Breast epithelium (tissue), 4 donors: Measurements from ENCODE around the gene TTF2. TPM values are rescaled to one million over a fixed set of nuclear protein-coding genes. Genes with fewer than 3 reads are reported as not detected.

ENCODE experiments used
- DNase-seq, 2 donors: peaks; one replicate each; pipeline ENCODE4 v3.0.0-alpha.2; 2019; ENCODE audit warnings: low spot score in 2 of 2
- H3K27ac ChIP-seq, 2 donors: fragments of 200-600 bp; sonication (generic) in 1 of 2; one replicate each; pipeline ENCODE4 v1.5.1; 2016 to 2019; ENCODE audit warnings: mild to moderate bottlenecking in 1 of 2
- H3K27me3 ChIP-seq, 2 donors: fragments of 200-600 bp; sonication (generic) in 1 of 2; one replicate each; pipeline versions ENCODE4 v1.5.1 to v1.6.0; 2017 to 2019; ENCODE audit warnings: control low read depth in 1 of 2, mild to moderate bottlenecking in 1 of 2
- H3K36me3 ChIP-seq: fragments of 200-600 bp; one replicate; pipeline ENCODE4 v1.5.1; 2019
- H3K4me1 ChIP-seq, 2 donors: fragments of 200-600 bp; sonication (generic); one replicate each; pipeline ENCODE4 v1.5.1; 2016 to 2019; ENCODE audit warnings: control low read depth in 1 of 2
- H3K4me3 ChIP-seq, 3 donors: fragments of 200-600 bp; sonication (generic); 1 replicate in 2 of 3; 2 replicates in 1 of 3; pipeline ENCODE4 v1.5.1; 2016 to 2019; ENCODE audit warnings: mild to moderate bottlenecking in 3 of 3, moderate library complexity in 2 of 3
- H3K9me3 ChIP-seq, 2 donors: fragments of 200-600 bp; sonication (generic) in 1 of 2; one replicate each; pipeline ENCODE4 v1.5.1; 2016 to 2019; ENCODE audit warnings: control low read depth in 1 of 2
- POLR2A ChIP-seq: fragments of 450-650 bp; IDR thresholded peaks from one replicate; pipeline ENCODE4 v1.6.1; 2016; ENCODE audit warnings: antibody characterized with exemption, mild to moderate bottlenecking, moderate library complexity
- POLR2AphosphoS5 ChIP-seq, 3 donors: sonication (generic); formaldehyde crosslinking; IDR thresholded peaks; one replicate each; pipeline ENCODE4 v1.6.1; 2017; ENCODE audit warnings: antibody characterized with exemption in 3 of 3
- intact Hi-C: fragments of 100-400 bp; cut with DNase I; formaldehyde crosslinking; loops from one replicate; pipeline ENCODE4 v1.15.1; 2023; ENCODE audit warnings: low total_unique reads
- total RNA-seq, 3 donors: library from RNA; depleted of rRNA; stranded (reverse); fragments of >200 nt; gene quantifications; one replicate each; pipeline ENCODE4 v1.1.0, GENCODE V29; 2016
- TF ChIP-seq, protein P1 (sequence below), 3 donors: fragments of 450-650 bp; IDR thresholded peaks; one replicate each; pipeline ENCODE4 v1.5.1; 2016 to 2017; ENCODE audit warnings: antibody characterized with exemption in 3 of 3, mild to moderate bottlenecking in 3 of 3, moderate library complexity in 3 of 3

Gene TTF2
- total RNA-seq, 3 donors from 2014 or later, result 15.5 to 24.7 (median 24.6) TPM

DNA sequence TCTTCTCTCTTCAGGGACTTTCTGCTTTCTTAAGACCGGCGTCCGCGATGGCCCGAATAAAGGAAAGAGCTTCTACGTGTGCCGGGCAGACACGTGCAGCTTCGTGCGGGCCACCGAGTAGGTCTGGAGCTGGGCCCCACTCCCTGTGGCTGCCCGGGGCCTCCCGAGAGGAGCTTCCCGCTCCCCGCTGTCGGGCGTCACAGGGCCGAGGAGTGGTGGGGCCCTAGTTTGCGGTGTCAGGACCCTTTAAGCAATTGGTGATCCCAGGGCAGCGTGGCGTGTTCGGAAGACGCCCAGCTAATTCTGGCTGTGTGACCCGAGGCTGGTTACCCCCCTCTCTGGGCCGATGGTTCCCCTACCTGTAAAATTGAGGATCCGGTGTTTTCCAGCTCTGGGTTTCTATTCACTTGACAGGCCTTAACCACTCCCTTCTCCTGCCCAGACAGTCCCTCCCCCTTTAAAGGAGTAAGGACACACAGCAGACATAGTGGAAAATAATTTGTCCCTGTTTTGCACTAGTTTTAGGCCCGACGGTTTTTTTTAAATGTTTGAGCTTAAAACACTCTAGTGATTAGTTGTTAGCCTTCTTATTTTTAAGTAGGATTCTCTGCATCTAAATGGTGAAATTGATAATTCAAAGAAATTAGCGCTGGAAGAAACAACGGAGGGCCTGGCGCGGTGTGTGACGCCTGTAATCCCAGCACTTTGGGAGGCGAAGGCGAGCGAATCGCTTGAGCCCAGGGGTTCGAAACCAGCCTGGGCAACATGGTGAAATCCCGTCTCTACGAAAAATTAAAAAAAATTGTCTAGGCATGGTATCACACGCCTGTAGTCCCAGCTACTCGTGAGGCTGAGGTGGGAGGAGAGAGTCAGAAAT, 553 bp downstream of the TTF2 start:
- intact Hi-C loops, result no loop called here
- TF ChIP-seq POLR2AphosphoS5 (IDR thresholded peaks at IDR 0.05) (peak in 1 of 3 donors; percentile 3), POLR2A (no peak)
- TF ChIP-seq, protein P1, sequence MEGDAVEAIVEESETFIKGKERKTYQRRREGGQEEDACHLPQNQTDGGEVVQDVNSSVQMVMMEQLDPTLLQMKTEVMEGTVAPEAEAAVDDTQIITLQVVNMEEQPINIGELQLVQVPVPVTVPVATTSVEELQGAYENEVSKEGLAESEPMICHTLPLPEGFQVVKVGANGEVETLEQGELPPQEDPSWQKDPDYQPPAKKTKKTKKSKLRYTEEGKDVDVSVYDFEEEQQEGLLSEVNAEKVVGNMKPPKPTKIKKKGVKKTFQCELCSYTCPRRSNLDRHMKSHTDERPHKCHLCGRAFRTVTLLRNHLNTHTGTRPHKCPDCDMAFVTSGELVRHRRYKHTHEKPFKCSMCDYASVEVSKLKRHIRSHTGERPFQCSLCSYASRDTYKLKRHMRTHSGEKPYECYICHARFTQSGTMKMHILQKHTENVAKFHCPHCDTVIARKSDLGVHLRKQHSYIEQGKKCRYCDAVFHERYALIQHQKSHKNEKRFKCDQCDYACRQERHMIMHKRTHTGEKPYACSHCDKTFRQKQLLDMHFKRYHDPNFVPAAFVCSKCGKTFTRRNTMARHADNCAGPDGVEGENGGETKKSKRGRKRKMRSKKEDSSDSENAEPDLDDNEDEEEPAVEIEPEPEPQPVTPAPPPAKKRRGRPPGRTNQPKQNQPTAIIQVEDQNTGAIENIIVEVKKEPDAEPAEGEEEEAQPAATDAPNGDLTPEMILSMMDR (IDR thresholded peaks at IDR 0.05), result no peak
- H3K4me1 ChIP-seq, result no peaks in the 10 kb centered on the region
- DNase-seq, result no peak
- peak overlapping the region; percentile 79 to 80 for H3K27ac ChIP-seq
- peak overlapping the region; percentile 61 to 83 (median 68) for H3K4me3 ChIP-seq
- no peaks in the 10 kb centered on the region for H3K36me3 ChIP-seq
- no peaks in the 10 kb centered on the region for H3K9me3 ChIP-seq
- H3K27me3 ChIP-seq, result no peaks in the 10 kb centered on the region

DNA sequence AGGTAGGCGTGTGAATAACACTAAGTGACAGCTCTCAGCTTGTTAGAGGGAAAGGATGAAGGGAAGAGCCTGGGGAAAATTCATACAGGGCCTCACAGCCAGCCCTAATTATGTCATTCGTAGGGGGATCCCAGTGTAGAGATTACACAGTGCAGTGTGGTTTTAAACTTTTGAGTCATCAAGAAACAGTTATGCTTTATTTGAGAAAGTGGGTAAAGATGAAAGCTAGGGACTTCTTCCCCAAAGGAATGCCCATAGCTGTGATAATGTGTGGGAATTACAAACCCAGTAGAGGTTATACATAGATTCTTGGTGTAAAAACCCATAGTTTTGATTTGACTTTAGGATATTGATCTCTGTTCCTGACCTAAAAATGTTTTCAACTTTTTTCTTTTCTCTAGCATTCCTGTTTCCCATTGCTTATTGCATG, 1.9 kb downstream of the TTF2 start:
- H3K27me3 ChIP-seq, result no peaks in the 10 kb centered on the region
- intact Hi-C loops, result no loop called here
- no peaks in the 10 kb centered on the region for H3K4me1 ChIP-seq
- H3K27ac ChIP-seq, result no peak overlapping the region
- no peak for TF ChIP-seq POLR2A
- TF ChIP-seq, protein P1 (IDR thresholded peaks at IDR 0.05), result no peak
- TF ChIP-seq POLR2AphosphoS5 (IDR thresholded peaks at IDR 0.05), result no peak
- no peaks in the 10 kb centered on the region for H3K36me3 ChIP-seq
- no peaks in the 10 kb centered on the region for H3K9me3 ChIP-seq
- DNase-seq, result no peak
- H3K4me3 ChIP-seq, result no peak overlapping the region

DNA sequence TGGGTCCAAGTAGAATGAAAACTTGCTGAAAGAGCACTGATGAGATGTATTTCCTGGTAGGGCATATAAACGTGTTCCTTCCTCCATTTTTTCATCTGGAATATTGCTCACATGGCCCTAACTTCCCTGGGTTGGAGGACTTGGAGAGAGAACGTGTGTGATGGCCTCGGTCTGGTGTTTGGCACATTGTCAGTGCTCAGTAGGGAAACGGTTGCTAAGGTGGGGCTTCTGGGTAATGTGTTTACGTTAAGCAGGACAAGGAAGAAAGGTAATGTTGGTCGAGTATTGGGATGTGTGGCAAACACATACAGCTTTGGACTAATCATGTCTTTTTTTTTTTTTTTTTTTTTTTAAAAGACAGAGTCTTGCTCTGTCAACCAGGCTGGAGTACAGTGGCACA, 6.2 kb downstream of the TTF2 start:
- no peaks in the 10 kb centered on the region for H3K36me3 ChIP-seq
- no peak overlapping the region for H3K4me3 ChIP-seq
- no peak overlapping the region for H3K27ac ChIP-seq
- intact Hi-C loops, result no loop called here
- TF ChIP-seq POLR2A, result no peak
- TF ChIP-seq, protein P1 (IDR thresholded peaks at IDR 0.05), result no peak
- TF ChIP-seq POLR2AphosphoS5 (IDR thresholded peaks at IDR 0.05), result no peak
- H3K27me3 ChIP-seq, result no peaks in the 10 kb centered on the region
- no peaks in the 10 kb centered on the region for H3K4me1 ChIP-seq
- DNase-seq, result no peak
- H3K9me3 ChIP-seq, result no peaks in the 10 kb centered on the region

DNA sequence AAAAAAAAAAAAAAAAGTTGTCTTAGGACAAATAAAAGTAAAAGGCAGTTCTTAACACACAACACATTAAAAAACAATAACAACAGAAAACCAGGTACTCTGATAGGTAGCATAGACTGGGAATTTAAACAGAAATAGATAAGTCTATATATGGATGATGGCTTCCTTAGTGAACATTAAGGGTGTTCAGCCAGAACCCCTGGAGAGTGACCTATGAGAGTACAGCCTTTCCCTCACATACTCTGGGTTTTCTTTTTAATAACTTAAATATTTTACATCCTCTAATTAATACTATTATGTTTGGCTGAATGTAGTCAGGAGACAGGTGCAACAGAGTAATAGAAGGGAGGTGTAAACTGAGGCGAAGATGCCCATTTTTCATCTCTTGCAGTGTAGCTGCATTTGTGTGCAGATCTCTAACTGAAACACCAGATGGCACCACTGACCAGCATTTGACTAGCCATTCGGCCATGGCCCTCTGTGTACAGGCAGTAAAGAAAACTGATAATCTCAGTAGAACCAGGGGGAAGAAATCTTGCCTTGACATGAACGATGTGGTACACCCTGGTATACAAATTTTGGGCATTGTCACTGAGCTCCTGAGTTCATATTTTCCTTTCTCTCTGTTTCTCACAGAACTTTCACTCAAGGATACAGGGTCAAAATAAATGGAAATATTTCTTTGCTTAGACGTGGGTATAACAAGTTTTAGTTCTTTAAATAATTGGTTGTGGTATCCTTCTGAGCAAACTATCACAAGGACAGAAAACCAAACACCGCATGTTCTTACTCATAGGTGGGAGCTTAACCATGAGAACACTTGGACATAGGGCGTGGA, 7.6 kb downstream of the TTF2 start:
- intact Hi-C loops, result no loop called here
- no peak overlapping the region for H3K27ac ChIP-seq
- no peaks in the 10 kb centered on the region for H3K27me3 ChIP-seq
- H3K36me3 ChIP-seq, result no peaks in the 10 kb centered on the region
- no peak for DNase-seq
- H3K9me3 ChIP-seq, result no peaks in the 10 kb centered on the region
- TF ChIP-seq, protein P1 (IDR thresholded peaks at IDR 0.05), result peak in 2 of 3 donors; percentile 76 to 82
- no peak for TF ChIP-seq POLR2A
- H3K4me3 ChIP-seq, result no peak overlapping the region
- no peaks in the 10 kb centered on the region for H3K4me1 ChIP-seq

DNA sequence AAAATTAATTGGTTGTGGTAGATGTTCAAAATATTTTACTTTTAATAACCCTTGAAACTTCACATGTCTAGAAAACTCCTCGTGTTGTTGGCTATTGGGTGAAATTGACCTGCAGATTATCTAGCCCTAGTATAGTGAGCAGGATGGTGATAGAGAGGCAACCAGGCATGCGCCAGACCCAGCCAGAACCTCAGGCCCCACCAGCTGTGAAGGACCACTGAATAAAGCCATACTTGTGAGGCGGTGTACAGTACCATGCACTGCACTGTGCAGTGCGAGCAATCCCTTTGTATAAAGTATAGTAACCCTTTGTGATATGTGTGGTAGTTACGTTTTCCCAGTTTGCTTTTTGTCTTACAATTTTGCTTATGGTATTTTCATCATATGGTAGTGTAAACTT, 8.5 kb downstream of the TTF2 start:
- DNase-seq, result no peak
- TF ChIP-seq, protein P1 (IDR thresholded peaks at IDR 0.05), result no peak
- TF ChIP-seq POLR2AphosphoS5 (IDR thresholded peaks at IDR 0.05), result no peak
- TF ChIP-seq POLR2A, result no peak
- Histone ChIP-seq H3K36me3 (no peaks in the 10 kb centered on the region), H3K9me3 (no peaks in the 10 kb centered on the region), H3K4me3 (no peak overlapping the region), H3K27ac (no peak overlapping the region), H3K4me1 (no peaks in the 10 kb centered on the region), H3K27me3 (no peaks in the 10 kb centered on the region)
- intact Hi-C loops, result no loop called here
